SH-SY5Y (cell line): ENCODE measurements around the gene RPF1.

ENCODE experiments used
- GATA2 ChIP-seq: IDR thresholded peaks from 2 replicates; pipeline ENCODE4 v1.6.1; 2011; ENCODE audit warnings: mild to moderate bottlenecking, low read depth, low read length
- GATA3 ChIP-seq: IDR thresholded peaks from 2 replicates; pipeline ENCODE4 v1.6.1; 2011; ENCODE audit warnings: low read depth, mild to moderate bottlenecking, low read length, moderate library complexity

Gene RPF1, protein sequence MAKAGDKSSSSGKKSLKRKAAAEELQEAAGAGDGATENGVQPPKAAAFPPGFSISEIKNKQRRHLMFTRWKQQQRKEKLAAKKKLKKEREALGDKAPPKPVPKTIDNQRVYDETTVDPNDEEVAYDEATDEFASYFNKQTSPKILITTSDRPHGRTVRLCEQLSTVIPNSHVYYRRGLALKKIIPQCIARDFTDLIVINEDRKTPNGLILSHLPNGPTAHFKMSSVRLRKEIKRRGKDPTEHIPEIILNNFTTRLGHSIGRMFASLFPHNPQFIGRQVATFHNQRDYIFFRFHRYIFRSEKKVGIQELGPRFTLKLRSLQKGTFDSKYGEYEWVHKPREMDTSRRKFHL

DNA sequence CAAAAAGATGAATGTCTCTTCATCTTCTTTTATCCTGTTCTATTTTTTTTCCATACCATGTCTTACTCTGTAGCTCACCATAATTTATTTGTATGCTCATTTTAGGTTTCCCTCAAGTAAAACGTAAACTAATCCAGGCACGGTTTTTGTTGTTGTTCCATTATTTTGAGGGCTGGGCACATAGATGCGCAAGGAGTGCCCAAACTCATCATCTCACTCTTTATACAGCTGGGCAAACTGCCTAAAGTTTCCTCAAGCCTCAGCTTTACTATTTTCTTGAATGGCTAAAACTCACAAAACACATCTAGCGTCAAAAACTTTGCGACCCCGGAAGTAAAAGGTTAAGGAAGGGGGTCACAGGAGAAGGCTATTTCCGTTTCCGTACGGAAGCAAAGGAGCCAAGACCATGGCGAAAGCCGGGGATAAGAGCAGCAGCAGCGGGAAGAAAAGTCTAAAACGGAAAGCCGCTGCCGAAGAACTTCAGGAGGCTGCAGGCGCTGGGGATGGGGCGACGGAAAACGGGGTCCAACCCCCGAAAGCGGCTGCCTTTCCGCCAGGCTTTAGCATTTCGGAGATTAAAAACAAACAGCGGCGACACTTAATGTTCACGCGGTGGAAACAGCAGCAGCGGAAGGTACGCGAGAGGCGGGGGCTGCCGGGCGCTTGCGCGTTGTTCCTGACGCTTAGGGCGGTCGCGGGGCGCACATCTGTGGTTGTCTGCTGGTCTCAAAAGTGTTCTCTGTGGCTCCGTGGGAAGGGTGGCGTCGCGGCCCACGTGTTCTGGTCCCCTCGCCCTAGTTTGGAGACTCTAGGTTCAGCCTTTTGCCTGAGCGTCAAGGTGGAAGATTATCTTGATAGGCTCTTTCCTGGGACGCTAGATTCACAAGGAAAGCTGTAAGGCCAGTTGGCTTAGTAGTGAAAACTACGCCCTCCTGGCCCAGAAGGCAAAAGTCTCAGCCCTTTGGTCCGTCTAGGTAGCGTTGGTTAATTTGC lies at the start of gene RPF1:
Gene RPF1 (plus strand): TSS at position 391 of the 993 bp plus-strand sequence. CDS start 16 bp downstream, at position 407.
- TF ChIP-seq GATA2 (no peak), GATA3 (no peak)

DNA sequence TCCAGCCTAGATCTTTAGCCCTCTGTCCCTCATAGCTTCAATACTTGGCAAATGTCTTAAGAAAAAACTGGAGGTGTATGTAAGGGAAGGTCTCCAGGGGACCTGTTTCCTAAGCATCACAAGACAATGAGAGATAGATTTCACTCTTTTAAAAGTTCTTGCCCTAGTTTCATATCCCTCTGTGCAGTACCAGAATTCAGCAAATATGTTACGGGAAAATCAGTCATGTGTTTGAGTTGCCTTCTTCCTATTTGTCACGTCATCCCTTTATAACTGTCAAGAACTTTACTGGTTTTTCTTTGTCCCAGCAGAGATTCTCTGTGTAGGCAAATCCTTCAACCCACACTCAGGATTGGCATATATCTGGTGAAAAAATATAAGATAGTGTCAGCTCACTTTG lies 48.5 kb upstream of the RPF1 start:
- no peak for TF ChIP-seq GATA3
- no peak for TF ChIP-seq GATA2

DNA sequence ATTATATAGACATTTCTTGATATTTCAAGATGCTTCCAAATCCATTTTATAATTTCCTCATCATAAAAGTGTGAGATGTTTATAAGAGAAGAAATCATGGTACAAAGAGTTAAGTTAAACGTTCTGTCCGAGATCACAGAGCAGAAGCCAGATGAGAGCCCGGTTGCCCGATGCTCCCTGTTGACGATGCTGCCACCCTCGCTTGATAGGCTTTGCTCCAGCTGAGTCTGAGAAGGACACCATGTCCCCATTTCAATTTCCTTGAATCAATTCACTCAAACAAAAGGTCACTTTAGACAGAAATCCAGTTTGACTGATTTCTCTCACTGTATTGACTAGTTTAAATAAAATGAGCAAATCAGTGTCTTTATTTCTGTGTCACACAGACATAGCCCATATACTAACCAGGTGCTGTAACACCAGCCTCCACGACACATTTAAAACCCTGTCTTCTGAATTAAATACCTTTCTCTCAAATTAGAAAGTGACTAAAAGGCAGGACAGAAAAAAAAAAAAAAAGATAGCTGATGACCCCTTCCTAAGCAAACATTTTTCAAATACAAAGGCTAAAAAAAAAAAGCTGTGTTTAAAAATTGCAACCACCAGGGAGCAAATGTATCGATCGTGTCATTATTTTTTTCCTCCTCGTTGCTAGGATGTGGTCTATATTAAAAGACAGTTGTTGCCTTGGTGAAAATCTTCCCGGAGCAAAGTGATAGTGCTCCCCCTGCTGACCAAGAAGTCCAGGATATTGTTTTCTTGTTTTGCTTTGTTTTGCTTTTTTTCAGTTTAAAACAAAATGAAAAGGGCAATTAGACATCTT lies 45.6 kb upstream of the RPF1 start:
- TF ChIP-seq GATA2, result no peak
- TF ChIP-seq GATA3, result no peak

DNA sequence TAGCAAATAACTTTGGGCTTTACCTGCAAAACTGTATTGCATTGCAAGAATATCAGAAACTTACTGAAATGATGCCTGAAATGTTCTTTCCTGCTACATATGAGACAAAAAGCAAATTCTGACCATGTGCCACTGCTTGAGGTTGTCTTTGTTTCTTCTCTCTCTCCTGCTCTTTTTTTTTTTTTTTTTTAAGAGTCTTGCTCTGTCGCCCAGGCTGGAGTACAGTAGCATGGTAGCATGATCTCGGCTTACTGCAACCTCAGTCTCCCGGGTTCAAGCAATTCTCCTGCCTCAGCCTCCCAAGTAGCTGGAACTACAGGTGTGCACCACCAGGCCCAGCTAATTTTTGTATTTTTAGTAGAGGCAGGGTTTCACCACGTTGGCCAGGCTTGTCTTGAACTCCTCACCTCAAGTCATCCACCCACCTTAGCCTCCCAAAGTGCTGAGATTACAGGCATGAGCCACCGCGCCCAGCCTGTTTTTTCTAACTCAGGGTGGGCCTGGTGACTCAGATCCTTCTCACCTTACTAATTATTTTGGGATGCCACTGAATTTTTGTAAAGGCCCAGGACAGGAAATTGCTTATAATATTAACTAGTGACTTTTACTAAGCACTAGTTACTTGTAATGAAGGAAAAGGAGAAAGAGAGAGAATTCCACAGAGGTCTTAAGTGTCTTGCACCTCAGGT lies 44.8 kb upstream of the RPF1 start:
- no peak for TF ChIP-seq GATA2
- no peak for TF ChIP-seq GATA3

DNA sequence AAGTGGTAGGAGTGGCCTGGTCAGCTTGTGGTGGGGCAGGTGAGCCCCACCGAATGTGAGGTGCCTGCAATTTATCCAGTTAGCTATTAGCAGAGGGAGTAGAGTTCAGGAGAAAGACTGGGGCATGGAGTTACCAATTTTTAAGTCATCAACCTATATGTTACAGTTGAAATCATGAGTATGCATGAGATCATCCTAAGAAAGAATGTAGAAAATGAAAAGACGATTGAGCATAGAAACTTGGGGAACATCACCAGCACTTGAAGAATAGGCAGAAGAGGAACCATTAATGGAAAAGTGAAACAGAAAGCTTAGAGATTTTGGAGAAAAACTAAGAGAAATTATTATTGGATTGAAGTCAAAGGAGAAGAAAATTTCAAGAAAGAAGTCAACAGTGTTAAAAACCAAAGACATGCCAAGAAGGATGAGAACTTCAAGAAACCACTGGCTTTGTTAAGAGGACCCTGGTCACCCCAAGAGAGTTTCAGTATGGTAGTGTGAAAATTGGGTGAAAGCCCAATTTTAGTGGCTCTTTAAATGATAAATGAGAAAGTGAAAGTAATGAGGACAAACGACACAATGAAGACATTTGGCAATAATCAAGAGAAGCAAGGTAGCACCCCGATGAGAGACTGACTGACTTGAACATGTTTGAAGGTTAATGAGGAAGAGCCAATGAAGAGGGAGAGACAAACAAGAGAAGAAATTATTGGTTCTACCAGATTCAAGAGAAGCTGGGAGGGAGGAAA lies 44.1 kb upstream of the RPF1 start:
- TF ChIP-seq GATA3, result no peak
- no peak for TF ChIP-seq GATA2

DNA sequence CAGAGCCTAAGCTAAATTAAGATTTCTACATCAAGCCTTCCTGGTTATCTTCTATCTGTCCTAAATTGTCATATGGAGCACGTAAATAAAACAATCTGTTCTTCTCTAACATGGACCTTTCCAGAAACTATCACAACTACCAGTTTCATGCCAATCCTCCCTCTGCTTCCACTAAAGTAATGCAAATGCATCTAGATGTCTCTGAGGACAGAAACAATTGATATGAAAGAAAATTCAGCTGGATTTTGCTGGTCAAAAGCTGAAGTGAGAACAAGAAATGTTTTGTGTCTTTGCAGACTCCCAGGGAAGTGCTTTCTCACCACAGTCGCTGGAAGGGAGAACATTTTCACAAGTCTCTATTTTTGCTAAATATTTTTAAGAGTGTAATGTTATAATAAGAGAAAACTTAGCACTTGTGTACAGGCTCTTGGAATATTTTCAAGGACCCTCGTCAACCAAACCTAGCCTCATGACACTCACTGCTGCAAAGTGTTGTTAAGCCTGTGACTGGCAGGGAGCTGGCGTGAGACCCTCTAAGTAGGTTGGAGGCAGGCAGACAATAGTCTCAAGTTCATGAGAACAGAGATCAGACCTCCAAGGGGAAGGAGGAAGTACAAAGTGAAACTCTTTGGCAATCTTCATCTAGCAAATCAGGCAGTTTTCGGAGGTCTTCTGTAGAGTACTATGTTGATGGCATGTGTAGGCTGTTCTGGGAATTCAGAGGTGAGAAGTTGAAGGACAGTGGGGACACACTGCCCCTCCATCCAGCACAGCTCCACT lies 42.0 kb upstream of the RPF1 start:
- TF ChIP-seq GATA3, result no peak
- no peak for TF ChIP-seq GATA2

DNA sequence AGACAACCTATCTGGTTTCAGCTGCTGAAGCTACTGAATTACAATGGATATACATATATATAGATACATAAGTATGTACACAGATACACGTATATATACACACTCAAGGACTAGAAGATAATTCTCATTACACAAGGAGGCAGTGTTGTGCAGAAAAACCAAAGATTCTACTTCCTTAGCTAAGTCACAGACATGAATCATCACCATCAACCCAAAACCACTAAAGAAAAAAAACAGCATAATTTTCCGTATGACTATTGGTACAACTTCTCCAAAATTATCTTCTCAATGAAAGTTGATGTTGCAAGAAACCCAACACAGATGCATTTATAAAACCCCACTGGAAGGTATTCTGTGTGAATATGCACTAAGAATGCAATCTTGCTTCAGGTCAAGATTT lies 36.8 kb upstream of the RPF1 start:
- no peak for TF ChIP-seq GATA3
- no peak for TF ChIP-seq GATA2

DNA sequence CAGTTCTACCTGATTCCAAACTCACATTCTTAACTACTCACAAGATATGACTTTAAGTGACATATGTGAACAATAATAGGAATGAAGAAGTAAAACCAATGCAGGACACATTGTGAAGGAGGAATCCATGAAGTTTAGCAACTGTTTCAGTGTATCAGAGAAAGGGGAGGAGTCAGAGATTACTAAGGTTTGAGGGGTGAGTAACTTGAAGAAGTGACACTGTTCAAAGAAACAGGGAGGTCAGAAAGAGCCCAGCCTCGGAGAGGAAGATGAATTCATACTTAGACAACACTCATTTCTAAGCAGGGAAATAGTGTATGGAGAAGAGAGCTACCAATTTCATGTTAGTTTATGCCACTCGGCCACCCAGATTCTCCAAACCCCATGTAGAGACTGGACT lies 28.2 kb upstream of the RPF1 start:
- TF ChIP-seq GATA3 (no peak), GATA2 (no peak)

DNA sequence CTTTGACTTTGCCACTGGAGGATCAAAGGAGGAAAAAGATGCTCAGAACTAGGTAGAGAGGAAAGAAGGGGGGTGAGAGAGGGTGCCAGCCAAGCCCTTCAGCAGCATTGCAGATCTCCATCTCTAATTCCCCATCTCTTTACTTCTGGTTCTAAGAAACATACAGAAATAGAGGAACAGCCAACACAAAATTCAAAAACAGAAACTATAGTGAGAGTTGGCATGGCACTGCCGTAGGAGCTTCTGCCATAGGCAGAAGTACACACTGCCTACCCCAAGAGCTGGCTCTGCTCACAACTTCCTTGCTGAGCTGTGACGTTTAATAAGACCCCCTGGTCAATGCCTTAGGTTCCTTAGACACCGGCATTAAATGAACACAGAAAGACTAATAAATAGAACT lies 26.6 kb upstream of the RPF1 start:
- TF ChIP-seq GATA2 (no peak), GATA3 (no peak)

DNA sequence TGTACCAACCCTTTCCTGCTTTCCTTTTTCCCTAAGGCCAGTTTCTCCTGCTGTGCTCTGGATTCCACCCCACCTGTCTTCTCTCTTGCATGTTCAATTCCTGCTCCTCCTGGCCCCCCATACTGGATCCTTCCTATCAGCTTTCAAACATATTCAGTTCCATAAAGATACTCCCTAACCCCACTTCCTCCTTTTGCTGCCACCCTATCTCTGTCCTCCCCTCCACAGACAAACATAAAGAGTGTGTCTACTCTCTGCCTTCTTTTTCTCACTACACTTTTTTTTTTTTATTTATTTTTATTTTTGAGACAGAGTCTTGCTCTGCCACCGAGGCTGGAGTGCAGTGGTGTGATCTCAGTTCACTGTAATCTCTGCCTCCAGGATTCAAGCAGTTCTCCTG lies 16.9 kb upstream of the RPF1 start:
- no peak for TF ChIP-seq GATA2
- no peak for TF ChIP-seq GATA3

DNA sequence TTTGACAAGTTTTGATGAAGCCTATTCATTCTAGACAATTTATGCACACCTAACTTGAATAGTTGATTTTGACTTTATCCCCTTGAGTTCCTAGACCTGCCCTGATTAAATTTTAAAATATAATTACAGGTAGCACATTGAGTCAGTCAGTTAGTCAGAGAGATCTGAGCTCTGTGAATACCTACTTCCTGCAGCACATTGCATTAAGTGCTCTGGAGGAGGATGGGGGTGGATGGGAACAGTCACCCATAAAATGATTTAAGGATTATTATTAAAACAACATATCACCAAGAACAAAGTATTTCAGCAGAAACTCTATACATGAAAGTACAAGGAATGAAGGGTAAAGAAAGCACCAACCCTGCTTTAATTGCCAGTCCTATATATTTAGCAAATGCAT lies 11.8 kb upstream of the RPF1 start:
- no peak for TF ChIP-seq GATA3
- TF ChIP-seq GATA2, result no peak

DNA sequence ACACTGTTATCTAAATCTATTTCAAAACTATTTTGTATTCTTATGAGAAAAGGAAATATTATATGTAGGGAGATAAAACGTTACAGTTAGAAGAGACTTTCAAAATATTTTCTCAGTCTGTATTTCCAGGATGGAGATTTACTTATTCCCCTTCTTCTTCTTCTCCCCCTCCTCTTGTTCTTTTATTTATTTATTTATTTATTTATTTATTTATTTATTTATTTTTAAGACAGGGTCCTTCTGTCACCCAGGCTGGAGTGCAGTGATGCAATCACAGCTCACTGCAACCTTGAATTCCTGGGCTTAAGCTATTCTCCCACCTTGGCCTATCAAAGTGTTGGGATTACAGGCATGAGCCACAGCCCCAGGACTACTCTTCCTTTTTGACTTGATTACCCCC lies 2.8 kb upstream of the RPF1 start:
- TF ChIP-seq GATA2 (no peak), GATA3 (no peak)
